HG03139 (cell line): ENCODE data around the gene CCL25.
"Not testable (repeated sequence)": the region's sequence is repeated elsewhere in the genome, so short reads cannot be mapped to it uniquely, and the experiment has no call there.

Source experiments
- ATAC-seq: cut with Tn5 transposase; IDR thresholded peaks from one replicate; pipeline ENCODE4 v1.9.1; 2021; ENCODE audit not compliant: unreplicated experiment

The CCL25 gene

DNA sequence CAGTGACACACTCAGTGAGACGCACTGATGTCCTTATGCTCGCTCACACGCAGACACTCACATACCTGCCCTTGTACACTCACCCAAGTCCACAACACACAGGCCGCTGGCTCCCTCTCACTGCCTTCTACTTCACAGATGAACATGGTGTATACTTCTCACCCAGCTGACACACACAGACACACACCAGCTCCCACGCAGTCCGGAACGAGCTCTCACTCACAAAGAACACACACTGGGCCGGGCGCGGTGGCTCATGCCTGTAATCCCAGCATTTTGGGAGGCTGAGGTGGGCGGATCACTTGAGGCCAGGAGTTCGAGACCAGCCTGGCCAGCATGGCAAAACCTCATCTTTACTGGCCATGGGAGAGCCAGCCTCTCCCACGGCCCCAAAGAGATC lies 31.6 kb downstream of the CCL25 start:
- no peak for ATAC-seq

- ATAC-seq = no peak
These were observed 33.2 kb downstream of the CCL25 start for GRCh38 chr19:8085598-8086408.

GRCh38 chr19:8086849-8087248 lies 34.3 kb downstream of the CCL25 start:
- no peak for ATAC-seq

- no peak for ATAC-seq
These were observed 35.3 kb downstream of the CCL25 start for GRCh38 chr19:8087876-8088275.

DNA sequence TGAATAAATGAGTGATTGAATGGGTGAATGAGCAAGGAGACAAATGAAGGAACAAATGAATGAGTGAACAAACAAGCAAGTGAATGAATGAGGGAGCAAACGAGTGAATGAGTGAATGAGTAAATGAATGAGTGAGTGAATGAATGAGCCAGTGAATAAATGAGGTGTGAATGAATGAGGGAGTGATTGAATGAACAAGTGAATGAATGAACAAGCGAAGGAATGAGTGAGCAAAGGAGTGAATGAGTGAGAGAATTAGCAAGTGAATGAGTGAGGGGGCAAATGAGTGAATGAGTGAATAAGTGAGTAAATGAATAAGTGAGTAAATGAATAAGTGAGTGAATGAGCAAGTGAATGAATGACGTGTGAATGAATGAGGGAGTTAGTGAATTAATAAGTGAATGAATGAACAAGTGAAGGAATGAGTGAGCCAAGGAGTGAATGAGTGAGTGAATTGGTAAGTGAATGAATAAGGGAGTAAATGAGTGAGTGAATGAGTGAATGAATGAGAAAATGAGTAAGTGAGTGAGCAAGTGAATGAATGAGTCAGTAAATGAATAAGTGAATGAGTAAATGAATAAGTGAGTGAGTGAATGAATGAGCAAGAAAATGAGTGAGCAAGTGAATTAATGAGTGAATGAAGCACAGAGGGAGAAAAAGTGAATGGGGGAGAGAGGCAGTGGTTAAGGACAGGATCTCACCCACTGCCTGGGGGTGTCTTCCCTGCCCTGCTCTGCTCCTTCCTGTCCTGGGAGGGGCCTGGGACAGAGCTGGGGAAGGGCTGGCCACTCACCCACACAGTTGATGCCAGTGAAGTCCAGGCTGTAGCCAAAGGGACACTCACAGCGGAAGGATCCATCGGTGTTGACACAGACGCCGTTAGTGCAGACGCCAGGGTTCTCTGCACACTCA lies 36.4 kb downstream of the CCL25 start:
- ATAC-seq = no peak

DNA sequence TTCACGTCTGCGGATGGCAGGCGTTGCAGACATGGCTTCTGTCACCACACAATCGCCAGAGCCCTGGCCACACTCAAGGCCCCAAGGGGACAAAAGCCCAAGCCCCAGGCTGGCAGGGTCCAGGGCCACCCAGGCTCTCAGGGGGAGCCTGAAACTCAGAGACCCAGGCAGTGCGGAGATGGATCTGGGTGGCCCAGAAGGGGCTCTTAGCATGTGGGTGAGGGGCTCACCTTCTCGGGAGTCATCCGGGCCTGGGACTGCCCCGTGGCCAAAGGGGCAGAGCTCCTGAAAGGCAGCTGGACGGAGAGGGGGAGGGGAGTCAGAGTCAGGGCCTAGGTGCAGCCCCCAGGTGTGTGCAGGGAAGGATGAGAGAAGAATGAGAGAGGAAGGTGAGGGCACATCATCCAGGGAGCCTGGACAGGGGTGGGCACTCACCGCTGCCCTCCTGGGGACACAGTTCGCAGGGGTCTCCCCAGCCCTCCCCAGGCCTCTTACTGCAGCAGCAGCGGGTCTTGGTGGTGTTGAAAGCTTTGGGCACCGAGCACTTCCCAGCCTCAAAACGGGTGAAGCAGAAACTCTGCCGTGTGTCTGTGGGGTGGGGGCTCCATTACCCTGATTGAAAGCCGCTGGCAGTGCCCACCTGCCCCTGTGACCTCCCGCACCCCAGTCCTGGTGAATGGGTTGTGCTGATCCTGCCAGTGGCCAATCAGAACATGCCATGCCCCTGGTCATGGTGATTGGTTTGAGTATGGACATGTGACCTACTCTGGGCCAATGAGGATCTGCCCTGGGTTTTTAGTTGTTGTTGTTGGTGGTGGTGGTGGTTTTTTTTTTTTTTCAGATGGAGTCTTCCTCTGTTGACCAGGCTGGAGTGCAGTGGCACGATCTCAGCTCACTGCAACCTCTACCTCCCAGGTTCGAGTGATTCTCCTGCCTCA lies 37.4 kb downstream of the CCL25 start:
- ATAC-seq = no peak

DNA sequence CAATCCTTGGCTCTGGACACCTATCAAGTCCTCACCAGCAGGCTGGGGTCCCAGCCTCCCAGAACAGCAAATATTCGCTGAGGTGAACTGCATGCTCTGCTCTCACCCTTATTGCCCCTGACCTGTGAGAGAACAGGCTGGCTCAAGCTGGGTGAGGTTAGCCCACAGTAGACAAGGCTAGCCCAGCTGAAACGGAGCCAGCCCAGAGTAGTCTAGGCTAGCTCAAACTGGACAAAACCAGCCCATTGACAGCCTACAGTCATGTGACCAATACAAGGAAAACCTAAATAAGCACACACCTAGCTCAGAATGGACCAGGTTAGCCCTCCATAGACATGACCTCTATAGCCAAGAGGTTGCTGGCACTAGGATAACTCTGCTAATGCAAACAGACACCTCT lies 38.4 kb downstream of the CCL25 start:
- no peak for ATAC-seq

- ATAC-seq = no peak
These were observed 41.2 kb downstream of the CCL25 start for GRCh38 chr19:8093740-8094139.

DNA sequence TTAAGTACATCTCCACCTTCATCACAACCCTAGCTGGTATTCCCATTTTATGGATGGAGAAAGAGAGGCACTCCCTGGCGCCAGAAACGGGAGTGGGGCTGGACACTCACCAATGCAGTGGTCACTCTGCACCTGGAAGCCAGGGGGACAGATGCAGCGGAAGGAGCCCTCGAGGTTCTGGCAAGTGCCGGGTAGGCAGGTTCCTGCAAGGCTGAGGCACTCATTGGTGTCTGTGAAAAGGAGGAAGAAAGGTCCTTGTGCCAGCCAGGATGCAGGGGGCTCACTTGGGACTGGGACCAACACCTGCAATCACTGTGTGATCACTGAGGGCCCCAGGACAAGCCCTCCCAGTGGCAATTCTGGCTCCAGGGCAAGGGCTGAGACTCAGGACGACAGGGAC lies 41.8 kb downstream of the CCL25 start:
- no peak for ATAC-seq

DNA sequence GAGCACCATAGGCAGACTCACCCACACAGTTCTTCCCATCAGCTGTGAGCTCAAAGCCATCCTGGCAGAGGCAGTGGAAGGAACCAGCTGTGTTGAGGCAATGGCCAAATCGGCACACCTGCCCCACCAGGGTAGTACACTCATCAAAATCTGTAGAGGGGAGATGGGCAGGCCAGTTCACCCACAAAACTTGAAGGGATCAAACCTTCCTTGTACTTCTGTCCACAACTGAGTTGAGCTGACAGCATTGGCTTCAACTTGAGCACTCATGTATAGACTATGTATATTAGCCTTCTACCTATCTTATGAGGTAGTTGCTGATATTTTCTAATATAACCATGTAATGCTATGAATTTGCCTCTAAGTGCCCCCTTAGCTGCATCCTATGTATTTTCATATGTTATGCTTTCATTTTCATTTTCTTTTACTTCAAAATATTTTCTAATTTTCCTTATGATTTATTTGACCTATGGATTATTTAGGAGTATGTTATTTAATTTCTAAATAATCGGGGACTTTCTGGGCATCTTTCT lies 42.9 kb downstream of the CCL25 start:
- ATAC-seq = no peak

DNA sequence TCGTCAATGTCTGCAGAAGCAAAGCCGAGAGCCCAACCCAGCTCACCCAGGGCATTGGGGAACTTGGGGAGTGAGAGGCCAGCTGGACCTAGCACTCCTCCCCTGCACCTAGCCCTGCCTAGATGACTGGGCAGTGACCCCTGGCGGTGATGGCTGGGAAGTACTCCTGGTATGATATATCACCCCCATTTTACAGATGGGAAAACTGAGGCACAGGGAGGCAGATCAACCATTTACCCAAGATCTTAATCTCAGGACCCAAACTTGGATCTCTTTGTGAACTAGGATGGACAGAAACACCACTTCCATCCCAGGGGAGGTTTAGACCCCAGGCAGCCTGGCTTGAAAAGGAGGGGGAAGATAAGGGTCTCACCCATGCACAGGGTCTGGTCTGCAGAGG lies 43.5 kb downstream of the CCL25 start:
- no peak for ATAC-seq

- no peak for ATAC-seq
These were observed 44.6 kb downstream of the CCL25 start for GRCh38 chr19:8097198-8097597.

GRCh38 chr19:8097681-8098567 lies 45.4 kb downstream of the CCL25 start:
- ATAC-seq = no peak

DNA sequence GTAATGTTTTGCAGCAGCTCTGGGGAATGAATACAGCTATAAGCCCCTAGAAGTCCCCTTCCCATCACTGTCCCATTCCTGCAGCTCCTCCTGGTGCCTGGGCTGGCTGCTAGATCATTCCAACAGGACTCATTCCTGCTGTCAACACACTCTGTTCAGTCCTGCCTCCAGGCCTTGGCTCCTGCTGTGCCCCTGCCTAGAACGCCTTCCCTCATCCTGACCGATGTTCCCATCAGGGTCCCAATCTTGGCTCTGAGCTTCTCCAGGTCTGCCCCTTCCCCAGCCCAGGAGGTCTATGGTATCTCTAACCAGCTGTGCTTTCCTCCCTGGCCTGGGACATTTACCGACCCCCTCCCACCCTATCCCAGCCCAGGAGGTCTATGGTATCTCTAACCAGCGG lies 48.8 kb downstream of the CCL25 start:
- no peak for ATAC-seq

DNA sequence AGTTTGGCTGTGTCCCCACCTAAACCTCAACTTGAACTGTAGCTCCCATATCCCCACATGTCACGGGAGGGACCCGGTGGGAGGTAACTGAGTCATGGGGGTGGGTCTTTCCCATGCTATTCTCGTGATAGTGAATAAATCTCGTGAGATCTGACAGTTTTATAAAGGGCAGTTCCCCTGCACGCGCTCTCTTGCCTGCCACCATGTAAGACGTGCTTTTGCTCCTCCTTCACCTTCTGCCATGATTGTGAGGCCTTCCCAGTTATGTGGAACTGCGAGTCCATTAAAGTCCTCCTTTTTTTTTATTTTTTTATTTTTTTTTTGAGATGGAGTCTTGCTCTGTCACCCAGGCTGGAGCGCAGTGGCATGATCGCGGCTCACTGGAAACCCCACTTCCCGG lies 49.4 kb downstream of the CCL25 start:
- not testable (repeated sequence) for ATAC-seq

GRCh38 chr19:8105471-8105870 lies 52.9 kb downstream of the CCL25 start:
- no peak for ATAC-seq

- no peak for ATAC-seq
These were observed 54.8 kb downstream of the CCL25 start for GRCh38 chr19:8107301-8107903.

- ATAC-seq = no peak
These were observed 56.2 kb downstream of the CCL25 start for GRCh38 chr19:8108560-8109445.
